ENCODE measurements around the gene STAB1.
"Not testable (repeated sequence)": the region's sequence is repeated elsewhere in the genome, so short reads cannot be mapped to it uniquely, and the experiment has no call there.

The STAB1 gene

DNA sequence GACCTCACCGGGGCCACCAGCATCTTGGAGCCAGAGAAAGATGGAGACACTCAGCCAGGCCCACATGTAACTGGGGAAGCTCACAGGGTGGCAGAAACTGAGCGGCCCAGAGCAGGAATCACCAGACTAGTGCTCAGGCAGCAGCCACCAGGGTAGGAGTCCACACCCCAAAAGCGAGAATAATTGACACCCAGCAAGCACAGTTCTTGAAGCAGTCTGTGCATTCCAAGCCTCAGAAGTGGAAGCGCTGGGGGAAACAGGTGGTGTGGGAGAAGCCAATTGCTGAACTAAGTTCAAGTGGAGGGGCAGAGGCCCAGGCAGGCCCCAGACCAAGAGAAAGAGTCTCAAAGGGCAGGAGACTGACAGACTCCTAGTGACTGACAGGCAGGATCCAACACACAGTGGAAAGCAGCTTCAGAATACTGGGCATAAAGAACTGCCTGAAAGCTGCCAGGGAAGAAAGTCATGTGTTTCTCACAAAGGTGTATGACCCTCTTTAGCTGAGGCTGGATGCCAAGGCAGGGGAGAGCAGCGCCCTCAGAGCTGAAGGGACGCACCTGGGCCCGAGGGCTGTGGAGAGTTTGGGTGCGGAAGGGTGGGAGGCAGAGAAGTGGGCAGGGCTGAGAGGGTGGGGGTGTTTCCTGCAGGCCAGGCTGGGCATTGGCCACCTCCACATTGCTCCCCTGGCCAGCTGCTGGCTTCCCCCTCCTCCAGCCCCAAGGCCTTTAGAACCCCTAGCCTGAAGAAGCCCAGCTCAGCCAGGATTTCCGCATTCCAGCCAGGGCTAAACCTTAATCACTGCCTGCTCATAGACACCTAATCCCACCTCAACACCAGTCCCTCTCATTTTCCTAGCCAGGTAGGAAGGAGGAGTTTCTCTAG lies 30.8 kb downstream of the STAB1 start:
- DNase-seq: no peak

DNA sequence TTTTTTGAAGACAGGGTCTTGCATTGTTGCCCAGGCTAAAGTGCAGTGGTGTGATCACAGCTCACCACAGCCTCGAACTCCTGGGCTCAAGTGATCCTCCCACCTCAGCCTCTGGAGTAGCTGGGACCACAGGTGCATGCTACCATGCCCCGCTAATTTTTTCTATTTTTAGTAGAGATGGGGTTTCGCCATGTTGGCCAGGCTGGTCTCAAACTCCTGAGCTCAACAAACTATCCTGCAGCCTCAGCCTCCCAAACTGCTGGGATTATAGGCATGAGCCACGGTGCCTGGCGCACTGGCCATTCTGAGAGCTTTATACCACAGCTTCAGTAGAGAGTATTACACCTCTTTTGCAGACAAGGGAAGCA lies 31.5 kb downstream of the STAB1 start:
- not testable (repeated sequence) for DNase-seq

DNA sequence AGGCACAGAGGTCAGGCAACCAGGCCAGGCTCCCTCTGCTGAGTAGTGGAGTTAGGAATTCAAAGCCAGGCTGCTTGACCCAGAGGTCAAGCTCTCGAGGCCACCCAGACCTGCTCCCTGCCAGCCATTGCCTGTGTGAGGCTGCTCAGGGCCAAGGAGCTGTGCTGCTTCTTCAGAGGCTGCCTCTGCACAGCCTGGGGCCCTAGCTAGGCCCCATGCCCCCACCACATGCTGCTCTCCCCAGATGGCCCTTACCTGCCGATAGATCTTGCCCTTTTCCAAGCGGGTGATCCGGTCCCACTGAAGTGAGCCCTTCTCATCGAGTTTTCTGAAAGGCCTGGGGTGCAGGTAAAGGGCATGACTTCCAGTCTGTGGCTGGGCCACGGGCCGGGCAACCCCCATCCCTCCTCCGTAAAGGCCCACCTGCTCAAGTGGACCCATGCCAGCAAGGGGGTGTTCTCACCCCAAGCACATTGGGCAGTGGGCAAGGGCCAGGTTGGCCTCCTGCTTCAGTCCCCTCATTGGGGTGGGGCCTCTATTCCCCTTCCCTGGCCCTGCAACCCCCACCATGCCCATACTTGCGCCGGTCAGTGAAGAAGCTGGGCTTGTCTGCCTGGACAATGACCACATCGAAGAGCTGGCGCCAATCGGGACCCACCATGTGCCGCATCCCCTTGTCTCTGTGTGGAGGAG lies 32.0 kb downstream of the STAB1 start:
- DNase-seq: peak; percentile 52

DNA sequence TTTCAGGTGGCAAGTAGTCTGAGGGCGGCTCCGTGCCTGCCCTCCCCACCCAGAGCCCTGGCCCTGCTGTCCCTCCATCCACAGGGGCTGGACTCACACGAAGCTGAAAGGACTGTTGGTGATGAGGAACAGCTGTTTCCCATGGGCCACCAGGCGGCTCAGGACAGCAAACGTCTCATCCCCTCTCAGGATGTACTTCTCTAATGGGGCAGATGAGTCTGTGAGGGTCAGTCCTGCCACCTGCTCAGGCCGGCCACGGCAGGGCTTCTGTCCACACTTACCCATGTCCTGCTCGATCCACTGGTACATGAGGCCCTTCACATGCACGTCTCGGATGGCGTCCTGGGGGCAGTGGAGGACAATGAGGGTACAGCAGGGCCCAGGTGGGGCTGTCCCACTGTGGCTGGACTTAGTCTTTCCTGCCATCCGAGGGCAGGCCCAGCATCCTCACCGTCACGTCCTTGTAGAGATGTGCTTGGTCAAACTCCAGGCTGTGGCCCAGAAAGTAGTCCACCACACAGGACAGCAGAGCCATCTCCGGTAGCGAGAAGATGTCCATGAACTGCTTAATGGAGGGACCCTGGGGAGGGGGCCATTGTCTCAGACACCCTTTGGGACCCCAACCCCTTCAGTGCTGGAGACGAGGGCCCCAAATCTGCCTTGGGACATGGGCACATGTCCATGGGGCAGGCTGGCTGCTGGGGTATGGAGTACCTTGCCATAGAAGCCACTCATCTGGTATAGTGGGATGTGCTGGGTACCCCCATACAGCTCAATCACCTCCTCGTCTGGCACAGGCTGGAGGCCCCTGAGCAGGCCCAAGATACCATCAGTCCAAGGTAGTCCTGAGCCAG lies 32.8 kb downstream of the STAB1 start:
- peak; percentile 61 for DNase-seq

DNA sequence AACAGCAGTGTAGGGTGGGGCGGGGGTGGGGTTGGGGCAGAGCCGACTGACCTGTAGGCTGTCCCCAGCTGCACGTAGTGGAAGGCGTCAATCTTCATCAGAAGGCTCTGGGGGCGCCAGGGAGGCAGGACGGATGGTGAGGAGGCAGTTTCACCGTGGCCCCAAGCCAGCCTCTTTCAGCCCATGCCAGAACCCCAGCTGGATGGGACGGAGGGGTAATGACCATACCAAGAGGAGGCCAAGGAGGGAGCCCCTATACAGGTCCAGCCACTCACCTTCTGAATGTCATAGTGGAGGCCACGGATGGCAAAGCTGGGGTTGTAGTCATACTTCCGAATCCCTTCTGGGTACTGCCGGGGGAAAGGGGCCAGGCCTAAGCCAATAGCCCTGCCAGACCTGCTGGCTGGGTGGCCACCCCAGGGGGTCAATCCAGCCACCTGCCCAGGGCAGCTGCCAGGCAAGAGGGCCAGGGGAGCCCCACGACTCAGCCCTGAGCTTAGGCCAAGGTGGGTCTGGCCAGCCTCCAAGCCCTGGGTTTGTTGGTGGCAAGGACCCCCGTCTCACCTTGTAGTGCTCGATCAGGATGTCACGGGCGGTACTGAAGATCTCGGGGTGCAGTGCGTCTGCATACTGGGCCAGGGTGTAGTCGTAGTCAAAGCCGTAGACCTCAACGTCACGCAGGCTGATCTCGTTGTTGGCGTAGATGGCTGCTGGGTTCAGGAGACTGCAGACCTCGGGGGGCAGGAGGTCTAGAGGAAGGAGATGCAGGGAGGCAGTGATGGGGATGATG lies 33.6 kb downstream of the STAB1 start:
- DNase-seq: peak; percentile 59

DNA sequence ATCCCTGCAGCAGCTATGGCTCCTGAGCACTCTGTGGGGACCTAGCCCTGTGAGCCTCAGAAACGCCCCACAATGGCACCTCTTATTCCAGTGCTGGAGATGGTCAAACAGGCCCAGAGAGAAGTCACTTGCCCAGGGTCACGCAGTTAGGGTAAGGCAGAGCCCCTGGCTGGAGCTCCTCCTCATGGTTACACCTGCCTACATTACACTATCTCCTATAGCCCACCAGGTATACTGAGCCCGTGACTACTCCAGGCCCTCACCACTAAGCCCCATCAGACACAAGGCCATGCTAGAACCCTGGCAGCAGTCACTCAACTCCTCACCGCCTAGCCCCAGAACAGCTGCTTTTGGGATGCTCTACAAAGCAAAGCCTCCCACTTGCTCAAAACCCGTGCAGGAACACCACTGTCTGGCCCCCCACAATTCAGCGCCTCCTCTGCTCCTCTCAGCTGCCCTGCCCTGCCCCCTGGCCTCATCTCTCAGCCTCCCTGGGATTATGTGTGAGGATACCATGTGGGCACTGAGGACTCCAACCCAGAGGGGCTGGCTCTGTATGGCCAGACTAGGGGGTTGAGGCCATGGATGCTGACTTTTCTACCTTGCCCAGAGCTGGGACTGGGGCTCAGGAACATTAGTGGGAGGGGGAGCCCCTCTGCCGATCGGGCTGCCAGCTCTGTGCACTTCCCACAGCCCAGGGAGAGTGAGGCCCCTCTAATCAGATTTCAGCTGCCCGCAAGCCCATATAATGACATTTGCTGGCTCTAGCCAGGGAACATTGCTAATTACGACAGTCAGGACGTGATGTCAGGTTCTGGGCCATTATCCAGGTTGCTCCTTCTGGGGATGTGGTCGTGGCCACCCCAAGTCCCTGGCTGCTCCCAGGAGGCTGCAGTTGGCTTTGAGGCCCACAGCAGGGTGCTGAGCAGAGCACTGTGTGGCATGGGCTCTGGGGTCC lies 34.5 kb downstream of the STAB1 start:
- DNase-seq: peak; percentile 57

DNA sequence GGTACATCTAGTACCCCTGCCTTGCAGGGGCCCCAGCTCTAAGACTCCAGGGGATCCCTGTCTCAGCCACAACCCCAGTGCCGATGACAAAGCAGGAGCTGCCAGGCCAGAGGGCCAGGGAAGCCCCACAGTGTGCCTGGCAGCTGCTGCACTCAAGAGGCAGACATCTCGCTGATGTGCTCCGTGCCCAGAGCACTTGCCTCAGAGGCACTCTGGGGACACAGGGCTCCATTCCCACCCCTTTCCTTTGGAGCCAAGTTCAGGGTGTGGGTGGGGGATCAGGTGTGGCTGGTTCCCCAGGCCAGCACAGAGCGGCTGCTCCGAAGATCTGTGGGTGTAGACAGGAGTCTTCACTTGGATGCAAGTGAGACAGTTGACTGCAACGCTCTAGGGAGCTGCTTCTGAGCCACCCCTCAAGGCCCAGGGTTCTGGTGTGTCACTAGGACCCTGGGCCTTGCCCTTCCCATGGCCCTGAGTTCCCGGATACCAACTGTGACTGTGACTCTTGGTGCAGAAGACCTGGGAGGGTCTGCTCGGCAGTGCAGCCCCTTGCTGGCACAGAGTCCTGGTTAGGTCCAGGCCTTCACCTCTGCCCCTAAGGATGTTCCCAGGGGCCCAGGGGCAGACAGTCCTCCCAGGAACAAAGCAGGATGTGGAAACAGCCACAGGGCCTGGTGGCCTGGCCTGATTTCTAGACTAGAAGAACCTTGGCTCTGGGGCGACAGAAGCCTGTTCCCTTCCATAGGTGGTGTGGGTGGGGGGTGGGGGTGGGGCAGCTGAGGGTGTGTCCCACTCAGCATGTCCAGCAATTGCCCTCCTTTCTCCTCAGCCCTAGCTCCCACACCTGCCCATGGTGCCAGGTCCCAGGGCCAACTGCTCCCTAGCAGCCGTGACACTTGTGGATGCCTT lies 36.0 kb downstream of the STAB1 start:
- peak; percentile 60 for DNase-seq

DNA sequence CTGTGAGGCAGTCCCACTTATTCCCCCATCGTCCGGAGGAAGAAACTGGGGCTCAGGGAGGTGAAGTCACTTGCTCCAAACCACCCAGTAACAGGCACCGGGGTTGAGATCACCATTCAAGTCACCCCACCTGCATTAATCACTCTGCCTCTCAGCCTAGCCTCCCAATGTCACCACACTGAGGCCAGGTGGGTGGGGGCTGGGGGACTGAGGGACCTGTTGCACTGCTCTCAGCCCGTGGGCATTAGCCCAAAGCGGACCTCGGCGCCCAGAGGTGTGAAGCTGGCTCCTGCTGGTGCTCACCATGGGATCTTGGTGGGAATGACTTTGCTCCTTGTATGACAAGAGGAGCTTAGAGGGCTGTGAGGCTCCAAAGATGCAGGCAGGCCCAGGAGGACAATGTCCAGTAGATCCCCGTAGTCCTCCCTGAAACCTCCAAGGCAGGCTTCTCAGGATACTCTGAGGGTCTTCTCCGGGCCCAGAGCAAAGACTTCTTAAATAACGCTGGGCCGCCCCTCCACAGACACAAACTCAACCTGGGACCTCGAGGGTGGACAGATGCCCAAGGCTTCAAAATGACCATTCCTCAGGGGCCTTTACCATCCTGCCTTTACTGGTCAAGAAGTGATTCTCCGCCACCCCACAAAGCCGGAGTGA lies 36.9 kb downstream of the STAB1 start:
- DNase-seq: peak; percentile 63

DNA sequence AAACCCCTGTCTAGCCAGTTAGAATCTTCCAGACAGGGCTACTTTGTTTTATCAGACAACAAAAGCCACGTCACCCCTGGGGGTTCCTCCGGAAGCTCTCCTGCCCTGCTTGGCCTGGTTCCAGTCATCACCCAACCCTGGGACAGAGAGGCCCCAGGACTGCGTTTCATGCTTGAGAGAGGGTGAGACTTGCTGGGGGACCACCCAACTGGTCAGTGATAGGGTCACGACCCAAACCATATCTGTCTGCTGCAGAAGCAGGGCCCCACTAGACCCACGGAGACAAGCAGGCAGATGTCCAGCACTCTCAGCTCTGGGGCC lies 37.3 kb downstream of the STAB1 start:
- DNase-seq: peak; percentile 68

DNA sequence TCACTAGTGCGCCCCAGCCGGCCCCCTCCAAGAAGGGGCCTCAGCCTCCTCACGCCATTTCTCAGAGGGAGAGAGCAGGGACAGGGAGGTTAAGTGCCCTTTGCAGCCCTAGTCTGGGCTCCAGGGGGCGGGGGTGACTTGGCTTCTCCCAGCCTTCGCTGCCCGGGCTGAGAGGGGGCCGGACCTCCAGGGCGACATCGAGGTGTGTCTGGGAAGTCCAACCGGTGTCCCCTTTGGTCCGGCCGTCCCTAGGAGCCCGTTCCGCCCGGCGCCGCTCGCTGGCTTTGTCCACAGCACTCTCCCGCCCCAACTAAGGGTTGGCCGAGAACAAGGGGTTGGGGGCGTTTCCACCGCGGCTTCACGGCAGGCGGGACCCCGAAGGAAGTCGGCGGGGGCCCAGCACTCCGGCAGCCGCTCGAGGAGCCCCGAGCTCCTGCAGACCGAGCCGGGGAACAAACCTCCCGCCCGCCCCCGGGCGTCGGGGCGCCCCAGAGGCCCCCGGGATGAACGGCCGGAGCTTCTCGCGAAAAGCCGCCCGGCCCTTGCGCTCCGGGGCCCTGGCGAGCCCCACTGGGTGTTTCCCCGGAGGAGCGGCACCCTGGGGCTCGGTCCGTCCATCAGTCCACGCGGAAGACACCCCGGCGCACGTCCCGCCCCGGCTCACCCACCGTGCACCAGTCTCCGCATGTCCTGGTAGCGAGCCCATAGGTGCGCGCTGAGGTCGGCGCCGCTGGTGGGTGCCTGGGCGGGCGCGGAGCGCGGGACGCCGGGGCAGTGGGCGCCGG lies 37.9 kb downstream of the STAB1 start:
- DNase-seq: peak; percentile 73

DNA sequence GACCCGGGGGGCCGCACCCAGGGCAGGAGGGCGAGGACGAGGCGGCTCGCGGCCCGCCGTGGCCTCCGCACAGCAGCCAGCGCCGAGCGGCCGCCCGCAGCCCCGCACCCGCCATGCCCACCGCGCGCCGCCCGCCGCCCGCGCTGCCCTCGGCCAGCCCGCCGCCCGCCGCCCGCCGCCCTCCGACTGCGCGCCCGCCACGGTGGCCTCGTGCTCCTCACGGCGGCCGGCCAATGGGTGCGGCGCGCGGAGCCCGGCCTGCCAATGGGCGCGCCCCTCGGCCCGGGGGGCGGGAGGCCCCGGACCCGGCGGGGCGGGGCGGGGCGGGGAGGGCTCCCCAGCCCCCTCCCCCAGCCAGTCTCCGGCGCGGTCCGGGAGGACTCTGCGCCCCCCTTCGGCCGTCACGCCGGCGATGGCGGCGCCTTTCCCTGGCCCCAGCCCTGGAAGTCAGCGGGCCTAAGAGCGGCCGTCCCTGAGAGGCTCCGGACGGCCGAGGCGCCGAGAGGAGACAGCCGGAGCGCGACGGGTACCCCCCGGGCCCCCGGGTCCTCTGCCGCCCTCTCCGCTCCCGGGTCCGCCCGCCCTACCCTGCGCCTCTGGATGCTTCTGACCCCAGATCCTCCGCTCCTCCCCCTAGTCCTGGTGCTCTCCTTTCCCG lies 38.6 kb downstream of the STAB1 start, which contains the start of gene NT5DC2:
Gene NT5DC2, minus strand, starts transcription at position 235 of the 658 bp plus-strand sequence. Its CDS starts 120 bp downstream, at position 115.
- peak; percentile 89 for DNase-seq

DNA sequence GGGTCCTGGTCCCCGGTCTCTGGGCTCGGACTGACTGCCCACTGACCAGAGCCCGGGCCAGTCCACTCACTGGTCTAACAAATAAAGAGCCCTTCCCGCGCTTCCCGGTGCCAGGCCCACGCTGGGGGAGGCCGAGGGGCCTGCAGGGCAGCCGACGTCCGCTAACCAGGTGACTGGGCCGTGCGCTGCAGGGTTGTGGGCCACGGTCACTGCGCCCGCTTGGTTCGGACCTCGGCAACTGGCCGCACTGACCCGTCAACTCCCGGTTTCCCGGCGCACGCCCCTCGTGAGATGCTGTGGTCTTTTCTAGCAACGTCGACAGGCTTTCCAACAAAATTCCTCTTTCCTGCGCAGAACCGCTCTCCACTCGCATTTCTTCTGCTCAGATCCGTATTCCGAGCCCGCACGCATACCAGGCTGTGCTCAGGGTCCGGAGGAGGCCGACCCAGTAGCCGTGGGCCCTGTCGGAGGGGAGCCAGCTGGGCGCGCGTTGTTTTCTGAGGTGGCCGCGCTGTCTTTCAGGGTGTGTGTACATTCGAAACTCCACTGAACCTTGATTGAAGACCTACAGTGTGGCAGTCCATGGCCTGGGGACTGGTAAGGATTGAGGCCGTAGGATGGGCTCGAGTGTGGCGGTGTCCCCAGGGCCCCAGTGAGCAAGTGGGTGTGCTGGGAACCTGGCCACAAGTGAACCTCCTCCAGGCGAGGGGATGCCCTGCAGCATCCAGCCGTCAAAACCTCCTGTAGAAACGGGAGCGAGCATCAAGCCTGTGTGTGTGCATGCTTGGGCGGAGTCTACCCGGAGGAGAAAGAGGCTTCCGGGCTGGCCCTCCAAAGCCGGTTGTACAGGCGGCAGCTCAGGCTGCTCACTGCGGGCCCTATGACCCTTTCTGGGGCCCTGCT lies 39.4 kb downstream of the STAB1 start:
- peak; percentile 61 for DNase-seq

DNA sequence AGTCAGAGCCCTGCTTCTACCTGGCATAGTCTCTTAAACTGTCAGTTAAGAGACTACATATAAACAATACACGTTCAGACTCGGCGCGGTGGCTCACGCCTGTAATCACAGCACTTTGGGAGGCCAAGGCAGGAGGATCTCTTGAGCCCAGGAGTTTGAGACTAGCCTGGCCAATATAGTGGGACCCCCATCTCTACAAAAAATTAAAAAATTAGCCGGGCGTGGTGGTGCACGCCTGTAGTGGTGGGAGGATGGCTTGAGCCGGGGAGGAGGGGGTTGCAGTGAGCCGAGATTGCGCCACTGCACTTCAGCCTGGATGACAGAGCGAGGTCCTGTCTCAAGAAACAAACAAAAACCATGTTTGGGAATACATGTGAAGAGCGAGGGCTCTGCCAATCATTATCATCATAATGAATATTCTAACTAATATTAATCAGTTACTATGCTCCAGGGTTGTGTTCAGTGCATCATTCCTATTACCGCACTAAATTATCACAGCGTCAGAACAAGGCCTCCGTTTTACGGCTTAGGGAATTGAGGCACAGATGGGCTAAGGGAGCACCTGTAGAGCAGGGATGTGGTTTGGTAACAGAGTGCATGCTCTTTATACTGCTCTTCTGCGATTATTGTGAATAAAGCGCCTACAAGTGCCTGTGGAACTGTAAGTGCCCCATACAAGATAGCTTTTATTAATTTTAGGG lies 40.4 kb downstream of the STAB1 start:
- DNase-seq: no peak

DNA sequence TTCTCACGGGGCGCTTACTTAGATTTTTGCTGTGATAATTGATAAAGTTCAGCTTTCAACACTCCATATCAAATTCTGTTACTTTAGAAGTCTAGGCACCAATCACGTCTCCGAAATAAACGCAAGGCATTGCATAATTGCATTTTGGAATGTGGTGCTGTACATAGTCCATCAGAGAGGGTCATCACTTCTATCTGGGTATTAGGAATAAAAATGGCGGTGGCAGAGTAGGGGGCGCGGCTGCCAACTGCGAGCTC lies 40.9 kb downstream of the STAB1 start:
- DNase-seq: no peak

DNA sequence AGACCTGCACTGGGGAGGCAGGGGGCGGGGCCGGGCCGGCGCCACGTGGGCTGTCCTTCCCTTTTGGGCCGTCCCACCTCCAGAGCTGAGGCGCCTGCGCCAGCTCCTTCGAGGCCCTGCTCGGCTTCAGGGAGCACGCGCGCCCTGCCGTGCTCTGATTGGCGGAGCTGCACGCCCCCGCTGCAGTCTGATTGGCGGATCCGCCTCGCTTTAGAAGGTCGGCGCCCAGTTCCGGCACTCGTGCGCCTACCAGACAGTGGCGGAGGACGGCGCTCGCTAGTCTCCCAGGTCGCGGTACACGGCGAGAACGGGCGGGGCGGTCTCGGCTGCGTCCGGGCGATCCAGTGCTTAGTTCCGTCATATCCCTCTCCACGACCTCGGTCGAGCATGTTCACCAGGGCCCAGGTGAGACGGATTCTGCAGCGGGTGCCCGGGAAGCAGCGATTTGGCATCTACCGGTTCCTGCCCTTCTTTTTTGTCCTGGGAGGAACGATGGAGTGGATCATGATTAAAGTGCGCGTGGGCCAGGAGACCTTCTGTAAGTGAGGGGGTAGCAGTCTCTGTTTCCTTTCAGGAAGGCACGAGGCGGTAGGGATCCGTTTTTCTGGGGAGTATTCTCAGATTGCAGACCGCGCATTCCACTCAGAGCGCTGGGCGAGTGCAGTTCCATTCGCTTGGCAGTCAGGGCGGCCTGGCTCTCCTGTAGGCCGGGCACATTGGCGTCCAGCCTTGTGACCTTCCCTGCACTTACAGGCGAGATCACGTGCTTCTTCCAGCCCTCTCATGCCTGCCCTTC lies 41.4 kb downstream of the STAB1 start, which contains the start of gene UQCC5:
Gene UQCC5, plus strand, starts transcription at position 237 of the 796 bp plus-strand sequence. Its CDS starts 151 bp downstream, at position 388.
- DNase-seq: peak; percentile 99

DNA sequence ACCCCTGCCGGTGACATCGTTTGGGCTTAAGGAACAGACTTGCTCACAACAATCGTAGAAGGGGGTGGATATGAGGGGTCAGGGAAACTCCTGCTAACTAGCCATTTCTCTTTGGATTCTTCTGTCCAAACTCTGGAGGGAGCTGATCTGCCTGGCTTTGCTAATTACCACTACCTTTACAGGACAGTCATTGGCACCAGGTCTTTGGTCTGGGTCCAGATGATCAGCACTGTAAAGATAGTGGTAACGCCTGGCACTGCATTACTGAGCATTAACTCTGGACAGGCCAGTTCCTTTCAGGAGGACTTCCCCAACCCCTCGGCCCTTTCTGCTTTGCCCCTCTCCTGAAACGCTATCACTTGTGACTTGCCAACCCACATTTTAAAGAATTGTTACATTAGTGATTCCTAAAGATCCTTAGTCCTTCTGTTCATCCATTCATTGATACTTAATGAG lies 42.1 kb downstream of the STAB1 start:
- DNase-seq: no peak

All from activated effector memory CD4-positive, alpha-beta T cell treated with anti-CD3 and anti-CD28 coated beads, Interleukin-2, amount 50 U/mL, for 16 hours (primary cell).